Calu3 (cell line): ENCODE data around the gene ERCC8. TPM values are rescaled to one million over a fixed set of nuclear protein-coding genes. Genes with fewer than 3 reads are reported as not detected.

ENCODE experiments used
- BruUV-seq: library from RNA; stranded (reverse); fragments of 400-500 nt; replicated peaks from 2 replicates; lab custom pipeline; 2021; lab: Mats Ljungman, UMichigan
- CTCF ChIA-PET: fragments of 300-600 bp; sonication (Branson Sonifier 250); formaldehyde crosslinking; loops from one replicate; lab custom pipeline; 2022; ENCODE audit warnings: antibody characterized with exemption; lab: Charles Lee
- DNase-seq: peaks from one replicate; pipeline ENCODE4 v3.0.0; 2022
- H3K27ac Mint-ChIP-seq: one replicate; pipeline ENCODE4 v1.8.0; 2022; ENCODE audit warnings: mixed read lengths; ENCODE audit not compliant: unreplicated experiment
- H3K27me3 Mint-ChIP-seq: one replicate; pipeline ENCODE4 v1.8.0; 2022; ENCODE audit warnings: mixed read lengths; ENCODE audit not compliant: unreplicated experiment
- H3K36me3 Mint-ChIP-seq: one replicate; pipeline ENCODE4 v1.8.0; 2022; ENCODE audit warnings: mild to moderate bottlenecking, moderate library complexity, mixed read lengths; ENCODE audit not compliant: insufficient read depth, unreplicated experiment
- H3K4me1 Mint-ChIP-seq: one replicate; pipeline ENCODE4 v1.8.0; 2022; ENCODE audit warnings: mild to moderate bottlenecking, low read depth, mixed read lengths; ENCODE audit not compliant: unreplicated experiment
- H3K4me3 Mint-ChIP-seq: one replicate; pipeline ENCODE4 v1.8.0; 2022; ENCODE audit warnings: mild to moderate bottlenecking, low read depth, moderate library complexity, mixed read lengths; ENCODE audit not compliant: unreplicated experiment
- H3K9me3 Mint-ChIP-seq: one replicate; pipeline ENCODE4 v1.8.0; 2022; ENCODE audit warnings: low read depth, mixed read lengths; ENCODE audit not compliant: unreplicated experiment
- CTCF ChIP-seq: fragments of 200-600 bp; IDR thresholded peaks from one replicate; pipeline ENCODE4 v1.8.0; 2022; ENCODE audit warnings: antibody characterized with exemption; ENCODE audit not compliant: unreplicated experiment
- intact Hi-C: fragments of 100-400 bp; cut with micrococcal nuclease; formaldehyde crosslinking; loops from one replicate; pipeline ENCODE4 v1.10.0; 2022; ENCODE audit not compliant: unreplicated experiment
- total RNA-seq: library from RNA; stranded (reverse); gene quantifications from 2 replicates; pipeline ENCODE4 v1.2.3, GENCODE V29; 2022

Gene ERCC8
- total RNA-seq, 1 experiment from 2014 or later, result 19.7 TPM

GRCh38 chr5:60833520-60833919, 111.3 kb downstream of the ERCC8 start:
- Mint-ChIP-seq H3K4me3 (no peak overlapping the region), H3K4me1 (peaks cover 40% of the 10 kb centered on the region), H3K27ac (no peak overlapping the region), H3K9me3 (no peaks in the 10 kb centered on the region), H3K27me3 (no peaks in the 10 kb centered on the region), H3K36me3 (no peaks in the 10 kb centered on the region)
- no peak for DNase-seq
- BruUV-seq, result no TSS peak
- TF ChIP-seq CTCF, result no peak
- CTCF ChIA-PET, result interaction anchor here (1.0 kb wide), 1 partner anchor 624 kb away, joined by 3 read pairs; no protein-coding TSS in a partner anchor
- intact Hi-C loops, result no loop called here

GRCh38 chr5:60830581-60831127, 114.2 kb downstream of the ERCC8 start:
- H3K27me3 Mint-ChIP-seq, result no peaks in the 10 kb centered on the region
- H3K27ac Mint-ChIP-seq, result no peak overlapping the region
- no peak for DNase-seq
- CTCF ChIA-PET, result no interaction called here
- no peaks in the 10 kb centered on the region for H3K36me3 Mint-ChIP-seq
- no TSS peak for BruUV-seq
- H3K9me3 Mint-ChIP-seq, result no peaks in the 10 kb centered on the region
- peaks cover 28% of the 10 kb centered on the region for H3K4me1 Mint-ChIP-seq
- no peak for TF ChIP-seq CTCF
- H3K4me3 Mint-ChIP-seq, result no peak overlapping the region
- intact Hi-C loops, result no loop called here

- BruUV-seq, result no TSS peak
- TF ChIP-seq CTCF, result no peak
- H3K36me3 Mint-ChIP-seq, result no peaks in the 10 kb centered on the region
- intact Hi-C loops, result no loop called here
- no peak overlapping the region for H3K4me3 Mint-ChIP-seq
- no peak overlapping the region for H3K27ac Mint-ChIP-seq
- H3K4me1 Mint-ChIP-seq, result peaks cover 24% of the 10 kb centered on the region
- no peak for DNase-seq
- H3K9me3 Mint-ChIP-seq, result no peaks in the 10 kb centered on the region
- CTCF ChIA-PET, result no interaction called here
- no peaks in the 10 kb centered on the region for H3K27me3 Mint-ChIP-seq
These were observed 115.2 kb downstream of the ERCC8 start for GRCh38 chr5:60829490-60830266.

GRCh38 chr5:60827201-60827600, 117.7 kb downstream of the ERCC8 start:
- Mint-ChIP-seq H3K9me3 (no peaks in the 10 kb centered on the region), H3K27me3 (no peaks in the 10 kb centered on the region), H3K4me3 (no peak overlapping the region), H3K4me1 (peaks cover 24% of the 10 kb centered on the region), H3K36me3 (no peaks in the 10 kb centered on the region), H3K27ac (no peak overlapping the region)
- CTCF ChIA-PET, result no interaction called here
- TF ChIP-seq CTCF, result no peak
- intact Hi-C loops, result no loop called here
- no peak for DNase-seq
- no TSS peak for BruUV-seq
